GM23338 (cell line): Measurements from ENCODE around the gene IPPK. TPM values are rescaled to one million over a fixed set of nuclear protein-coding genes. Genes with fewer than 3 reads are reported as not detected.

Experiments used
- ATAC-seq: fragments of 200-7000 bp; cut with Tn5 transposase; 3 replicates; pipeline ENCODE4 v1.9.1; 2020
- DNase-seq: peaks from one replicate; pipeline ENCODE4 v3.0.0-alpha.2; 2015; ENCODE audit warnings: low spot score
- H2AFZ ChIP-seq: fragments of 200-600 bp; sonication (generic); 2 replicates; pipeline ENCODE4 v1.8.0; 2016; ENCODE audit warnings: antibody characterized with exemption, mild to moderate bottlenecking, moderate library complexity
- H3F3A ChIP-seq: fragments of 200-600 bp; sonication (generic); replicated peaks from 2 replicates; pipeline ENCODE4 v1.8.0; 2017; ENCODE audit warnings: antibody characterized with exemption, mixed run types, low read depth
- H3K27ac ChIP-seq: fragments of 200-600 bp; sonication (generic); 2 replicates; pipeline ENCODE4 v1.6.1; 2016; ENCODE audit warnings: low read depth
- H3K27me3 ChIP-seq: fragments of 200-600 bp; sonication (generic); 2 replicates; pipeline ENCODE4 v1.8.0; 2016; ENCODE audit warnings: mild to moderate bottlenecking, mixed run types, moderate library complexity; ENCODE audit not compliant: insufficient read depth
- H3K36me3 ChIP-seq: fragments of 200-600 bp; sonication (generic); 2 replicates; pipeline ENCODE4 v1.8.0; 2016; ENCODE audit warnings: mild to moderate bottlenecking; ENCODE audit not compliant: insufficient read depth
- H3K4me1 ChIP-seq: fragments of 200-600 bp; sonication (generic); 2 replicates; pipeline ENCODE4 v1.8.0; 2016; ENCODE audit warnings: mild to moderate bottlenecking, moderate library complexity; ENCODE audit not compliant: insufficient read depth
- H3K4me2 ChIP-seq: fragments of 200-600 bp; sonication (generic); 2 replicates; pipeline ENCODE4 v1.7.1; 2017; ENCODE audit warnings: mixed run types
- H3K4me3 ChIP-seq: fragments of 200-600 bp; sonication (generic); 2 replicates; pipeline ENCODE4 v1.6.1; 2016; ENCODE audit warnings: mixed run types
- H3K79me2 ChIP-seq: fragments of 200-600 bp; sonication (generic); replicated peaks from 2 replicates; pipeline ENCODE4 v1.8.0; 2017; ENCODE audit warnings: mild to moderate bottlenecking; ENCODE audit not compliant: insufficient read depth
- H3K9me2 ChIP-seq: fragments of 200-600 bp; sonication (generic); 2 replicates; pipeline ENCODE4 v1.8.0; 2017; ENCODE audit not compliant: insufficient read depth
- H4K20me1 ChIP-seq: fragments of 200-600 bp; sonication (generic); replicated peaks from 2 replicates; pipeline ENCODE4 v1.8.0; 2017; ENCODE audit warnings: mild to moderate bottlenecking; ENCODE audit not compliant: insufficient read depth
- H3K27ac Mint-ChIP-seq: 2 replicates; pipeline ENCODE4 v1.8.0; 2020; ENCODE audit warnings: inconsistent platforms, mild to moderate bottlenecking, moderate library complexity, mixed read lengths
- H3K27me3 Mint-ChIP-seq: 3 replicates; pipeline ENCODE4 v1.8.0; 2022; ENCODE audit warnings: low read depth, mild to moderate bottlenecking, moderate library complexity, mixed read lengths, inconsistent platforms; ENCODE audit not compliant: insufficient read depth, poor library complexity
- H3K36me3 Mint-ChIP-seq: 3 replicates; pipeline ENCODE4 v1.8.0; 2021; ENCODE audit warnings: low read depth, mild to moderate bottlenecking, inconsistent platforms, moderate library complexity, mixed read lengths
- H3K4me1 Mint-ChIP-seq: 3 replicates; pipeline ENCODE4 v1.8.0; 2020; ENCODE audit warnings: mild to moderate bottlenecking, inconsistent platforms, mixed read lengths
- H3K4me3 Mint-ChIP-seq: 3 replicates; pipeline ENCODE4 v1.8.0; 2021; ENCODE audit warnings: moderate library complexity, mild to moderate bottlenecking, inconsistent platforms, mixed read lengths
- H3K9me3 Mint-ChIP-seq: 3 replicates; pipeline ENCODE4 v1.8.0; 2020; ENCODE audit warnings: moderate library complexity, mild to moderate bottlenecking, inconsistent platforms, mixed read lengths
- CREB1 ChIP-seq: fragments of 250-450 bp; sonication (Bioruptor Pico); IDR thresholded peaks from 2 replicates; pipeline ENCODE4 v1.5.0; 2020; ENCODE audit warnings: low read depth, mild to moderate bottlenecking, moderate library complexity
- CTCF ChIP-seq, 2 experiments: fragments of 200-600 bp in 1 of 2; sonication (generic) in 1 of 2; conservative IDR thresholded peaks; 2 replicates each; pipeline versions ENCODE4 v1.5.1 to v1.6.1; 2016 to 2017; ENCODE audit warnings: antibody characterized with exemption in 2 of 2, low read depth in 2 of 2, mild to moderate bottlenecking in 2 of 2, moderate library complexity in 1 of 2
- ETS1 ChIP-seq: IDR thresholded peaks from 2 replicates; pipeline ENCODE4 v1.6.1; 2016; ENCODE audit warnings: antibody characterized with exemption
- EZH2 ChIP-seq: fragments of 200-600 bp; sonication (generic); IDR thresholded peaks from one replicate; pipeline ENCODE4 v1.8.0; 2017; ENCODE audit warnings: antibody characterized with exemption, mild to moderate bottlenecking, low read depth; ENCODE audit not compliant: unreplicated experiment
- EZH2phosphoT487 ChIP-seq: fragments of 200-600 bp; sonication (generic); IDR thresholded peaks from one replicate; pipeline ENCODE4 v1.8.1; 2018; ENCODE audit warnings: antibody characterized with exemption; ENCODE audit not compliant: unreplicated experiment
- JUNB ChIP-seq: IDR thresholded peaks from one replicate; pipeline ENCODE4 v1.6.1; 2016; ENCODE audit warnings: antibody characterized with exemption; ENCODE audit not compliant: unreplicated experiment
- NANOG ChIP-seq: IDR thresholded peaks from 2 replicates; pipeline ENCODE4 v1.6.1; 2016; ENCODE audit warnings: antibody characterized with exemption, borderline replicate concordance
- POLR2AphosphoS5 ChIP-seq: IDR thresholded peaks from 2 replicates; pipeline ENCODE4 v1.6.1; 2016; ENCODE audit warnings: antibody characterized with exemption, low read depth
- REST ChIP-seq: IDR thresholded peaks from one replicate; pipeline ENCODE4 v1.6.1; 2018; ENCODE audit warnings: antibody characterized with exemption; ENCODE audit not compliant: unreplicated experiment
- STAT1 ChIP-seq: IDR thresholded peaks from one replicate; pipeline ENCODE4 v1.6.1; 2016; ENCODE audit warnings: antibody characterized with exemption; ENCODE audit not compliant: unreplicated experiment
- ZNF114 ChIP-seq: fragments of 250-450 bp; sonication (Bioruptor Pico); IDR thresholded peaks from 2 replicates; pipeline ENCODE4 v1.5.0; 2020; ENCODE audit warnings: mild to moderate bottlenecking, moderate library complexity
- ZNF331 ChIP-seq: fragments of 250-450 bp; sonication (Bioruptor Pico); IDR thresholded peaks from 2 replicates; pipeline ENCODE4 v1.5.0; 2020; ENCODE audit warnings: low read depth, mild to moderate bottlenecking, moderate library complexity
- ZNF462 ChIP-seq: fragments of 250-450 bp; sonication (Bioruptor Pico); IDR thresholded peaks from 2 replicates; pipeline ENCODE4 v1.5.0; 2020; ENCODE audit warnings: mild to moderate bottlenecking, moderate library complexity
- polyA plus RNA-seq: library from polyadenylated mRNA; unstranded; fragments of >200 nt; fragmentation: Nextera tagmentation; extraction: Ambion mirVana; gene quantifications from 2 replicates; pipeline ENCODE4 v1.2.1, GENCODE V29; 2016
- total RNA-seq: library from RNA; depleted of rRNA; stranded (reverse); fragments of >200 nt; shearing (Covaris generic); gene quantifications from 2 replicates; pipeline ENCODE4 v1.2.3, GENCODE V29; 2014

Gene IPPK
- total and polyA plus RNA-seq, 2 experiments from 2014 or later, result 6.5 to 17.5 TPM

- H4K20me1 ChIP-seq, result peaks cover 13% of the 10 kb centered on the region
- H3K9me3 Mint-ChIP-seq, result no peaks in the 10 kb centered on the region
- H3K4me2 ChIP-seq, result no peak overlapping the region
- no peak for TF ChIP-seq STAT1
- no peak for TF ChIP-seq POLR2AphosphoS5
- TF ChIP-seq REST, result no peak
- no peak for TF ChIP-seq CREB1 (CRISPR knock-in tag)
- TF ChIP-seq ETS1, result no peak
- no peak for TF ChIP-seq ZNF462 (CRISPR knock-in tag)
- TF ChIP-seq CTCF (conservative IDR thresholded peaks at IDR 0.05; ENCODE audit: low read depth in 2 of 2), result no peak
- TF ChIP-seq ZNF331 (CRISPR knock-in tag), result no peak
- no peak for TF ChIP-seq ZNF114
- no peak for TF ChIP-seq JUNB
- TF ChIP-seq EZH2, result no peak
- no peak for TF ChIP-seq EZH2phosphoT487
- no peak for TF ChIP-seq NANOG
- H3K9me2 ChIP-seq, result no peaks in the 10 kb centered on the region
- no peak overlapping the region for H2AFZ ChIP-seq
- no peaks in the 10 kb centered on the region for H3K27me3 ChIP-seq
- H3K4me1 Mint-ChIP-seq, result peaks cover 41% of the 10 kb centered on the region
- H3K27me3 Mint-ChIP-seq, result peaks cover 5% of the 10 kb centered on the region
- H3K79me2 ChIP-seq, result peaks cover 86% of the 10 kb centered on the region
- H3F3A ChIP-seq, result no peaks in the 10 kb centered on the region
- DNase-seq (no peak), ATAC-seq (peak; percentile 10; the same call in 1 of the 3 replicates)
- peaks cover 16% of the 10 kb centered on the region; the same call in 1 of the 2 replicates for H3K4me1 ChIP-seq
- no peak overlapping the region for H3K4me3 ChIP-seq
- H3K36me3 ChIP-seq, result no peaks in the 10 kb centered on the region
- H3K4me3 Mint-ChIP-seq, result no peak overlapping the region; the same call in 2 of the 3 replicates
- peak overlapping the region; percentile 10; the same call in 1 of the 2 replicates for H3K27ac ChIP-seq
- peak overlapping the region; percentile 83 for H3K27ac Mint-ChIP-seq
- H3K36me3 Mint-ChIP-seq, result peaks cover 4% of the 10 kb centered on the region; the same call in 1 of the 3 replicates
Observed at GRCh38 chr9:92664394-92665152, 5.4 kb downstream of the IPPK start.
